ENCODE results near the gene COBL. TPM values are rescaled to one million over a fixed set of nuclear protein-coding genes. Genes with fewer than 3 reads are reported as not detected.

The COBL gene
- total and polyA plus RNA-seq, 2 donors (not counting 3 experiments of a cell fraction or from before 2014, with no cell fraction given): 0.11 TPM; not detected in 1

GRCh38 chr7:50982626-50983025 is 334.0 kb downstream of the COBL start:
- Histone ChIP-seq H3K9me1 (replicated peaks; ENCODE audit: control insufficient read depth, extremely low read depth, insufficient read depth, low read length) (no peaks in the 10 kb centered on the region), H3K36me3 (ENCODE audit: control insufficient read depth in 2 of 2, extremely low read depth in 1 of 2, insufficient read depth in 2 of 2, low read length in 2 of 2) (no peaks in the 10 kb centered on the region), H3K27me3 (ENCODE audit: control insufficient read depth in 2 of 2, insufficient read depth in 2 of 2, low read length in 2 of 2) (peaks cover 2 to 3% of the 10 kb centered on the region in 2 experiments), H2AFZ (ENCODE audit: low read depth, low read length) (no peak overlapping the region), H3K4me2 (ENCODE audit: insufficient read depth, low read length) (no peak overlapping the region), H3K4me3 (replicated peaks in 1 of 3; ENCODE audit: insufficient read depth in 1 of 3, low read depth in 1 of 3, low read length in 3 of 3) (no peak overlapping the region), H3K27ac (ENCODE audit: insufficient read depth, low read depth, low read length) (no peak overlapping the region), H4K20me1 (replicated peaks; ENCODE audit: control insufficient read depth, extremely low read depth, insufficient read depth, low read length) (no peaks in the 10 kb centered on the region), H3K4me1 (ENCODE audit: control insufficient read depth, extremely low read depth, insufficient read depth, low read length) (peaks cover 1% of the 10 kb centered on the region), H3K79me2 (ENCODE audit: control insufficient read depth, insufficient read depth, low read length) (no peaks in the 10 kb centered on the region), H3K9ac (replicated peaks; ENCODE audit: extremely low read depth, insufficient read depth, low read length) (no peak overlapping the region), H3K9me3 (replicated peaks; ENCODE audit: control insufficient read depth, insufficient read depth, low read length) (no peaks in the 10 kb centered on the region)
- intact Hi-C loops (cut with micrococcal nuclease) (no loop called here), dilution Hi-C loops (cut with MboI; ENCODE audit: extremely low pct_ligation_motif_present, low sequenced_read_pairs) (no loop called here)
- BruUV-seq (replicated peaks): no TSS peak
- no peak for FAIRE-seq
- ChIA-PET CTCF (interaction anchor here (0.9 to 1.3 kb wide), 3 partner anchors 88 to 396 kb away, joined by 3 to 4 read pairs (median 3); no protein-coding TSS in a partner anchor), POLR2A (no interaction called here)
- no peak for TF ChIP-seq FOS (IDR thresholded peaks at IDR 0.05; ENCODE audit: borderline replicate concordance, insufficient read depth, low read length)
- peak in 1 of 2 donors; percentile 37 for TF ChIP-seq CTCF (IDR thresholded peaks at IDR 0.05; ENCODE audit: extremely low read depth in 1 of 2, insufficient read depth in 1 of 2, low read depth in 1 of 2, low read length in 2 of 2)
- DNase-seq (ENCODE audit: low read depth, low spot score): no peak

DNA sequence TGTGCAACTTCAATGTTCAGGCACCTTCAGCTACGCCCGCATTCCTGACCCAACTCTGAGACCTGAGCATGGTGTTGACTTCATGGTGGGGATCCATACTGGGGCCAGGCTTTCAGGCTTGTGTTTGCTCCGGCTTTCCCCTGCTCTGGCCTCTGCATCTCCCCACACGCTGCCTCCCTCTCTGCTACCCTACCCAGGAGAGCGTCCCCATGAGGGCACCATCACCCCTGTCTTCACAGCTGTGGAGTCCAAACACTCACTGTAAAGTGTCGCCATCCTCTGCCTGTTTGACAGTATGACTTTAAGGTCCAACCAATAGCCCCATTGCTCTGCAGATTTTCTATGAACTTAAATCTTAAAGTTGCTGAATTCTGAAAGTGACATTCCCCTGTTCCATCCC is 334.9 kb downstream of the COBL start:
- H3K9ac ChIP-seq (replicated peaks; ENCODE audit: extremely low read depth, insufficient read depth, low read length): no peak overlapping the region
- no peak overlapping the region for H3K4me2 ChIP-seq (ENCODE audit: insufficient read depth, low read length)
- FAIRE-seq: no peak
- ChIA-PET POLR2A (no interaction called here), CTCF (interaction anchor here (1.3 kb wide), 1 partner anchor 87 kb away, joined by 3 read pairs; no protein-coding TSS in a partner anchor)
- no peak for DNase-seq (ENCODE audit: low read depth, low spot score)
- no peaks in the 10 kb centered on the region for H3K79me2 ChIP-seq (ENCODE audit: control insufficient read depth, insufficient read depth, low read length)
- no peaks in the 10 kb centered on the region for H4K20me1 ChIP-seq (replicated peaks; ENCODE audit: control insufficient read depth, extremely low read depth, insufficient read depth, low read length)
- no peaks in the 10 kb centered on the region for H3K4me1 ChIP-seq (ENCODE audit: control insufficient read depth, extremely low read depth, insufficient read depth, low read length)
- intact Hi-C loops (cut with micrococcal nuclease) (no loop called here), dilution Hi-C loops (cut with MboI; ENCODE audit: extremely low pct_ligation_motif_present, low sequenced_read_pairs) (no loop called here)
- H3K27me3 ChIP-seq (ENCODE audit: control insufficient read depth in 2 of 2, insufficient read depth in 2 of 2, low read length in 2 of 2): peaks cover 2 to 3% of the 10 kb centered on the region in 2 experiments
- H3K27ac ChIP-seq (ENCODE audit: insufficient read depth, low read depth, low read length): no peak overlapping the region
- H3K4me3 ChIP-seq (replicated peaks in 1 of 3; ENCODE audit: insufficient read depth in 1 of 3, low read depth in 1 of 3, low read length in 3 of 3): no peak overlapping the region
- no peaks in the 10 kb centered on the region for H3K36me3 ChIP-seq (ENCODE audit: control insufficient read depth in 2 of 2, extremely low read depth in 1 of 2, insufficient read depth in 2 of 2, low read length in 2 of 2)
- H3K9me3 ChIP-seq (replicated peaks; ENCODE audit: control insufficient read depth, insufficient read depth, low read length): no peaks in the 10 kb centered on the region
- H2AFZ ChIP-seq (ENCODE audit: low read depth, low read length): no peak overlapping the region
- no peak for TF ChIP-seq FOS (IDR thresholded peaks at IDR 0.05; ENCODE audit: borderline replicate concordance, insufficient read depth, low read length)
- no peak for TF ChIP-seq EZH2 (IDR thresholded peaks at IDR 0.05; ENCODE audit: borderline replicate concordance, low read depth, low read length, severe bottlenecking)
- no peak for TF ChIP-seq CTCF (IDR thresholded peaks at IDR 0.05; ENCODE audit: extremely low read depth in 1 of 2, insufficient read depth in 1 of 2, low read depth in 1 of 2, low read length in 2 of 2)
- no TSS peak for BruUV-seq (replicated peaks)
- no peaks in the 10 kb centered on the region for H3K9me1 ChIP-seq (replicated peaks; ENCODE audit: control insufficient read depth, extremely low read depth, insufficient read depth, low read length)
